GM12801 (cell line): ENCODE data around the gene APIP.

Experiments
- CTCF ChIP-seq: IDR thresholded peaks from one replicate; pipeline ENCODE4 v1.5.1; 2011; ENCODE audit warnings: control low read depth; ENCODE audit not compliant: insufficient read length; ENCODE audit errors: extremely low read depth

APIP gene, protein sequence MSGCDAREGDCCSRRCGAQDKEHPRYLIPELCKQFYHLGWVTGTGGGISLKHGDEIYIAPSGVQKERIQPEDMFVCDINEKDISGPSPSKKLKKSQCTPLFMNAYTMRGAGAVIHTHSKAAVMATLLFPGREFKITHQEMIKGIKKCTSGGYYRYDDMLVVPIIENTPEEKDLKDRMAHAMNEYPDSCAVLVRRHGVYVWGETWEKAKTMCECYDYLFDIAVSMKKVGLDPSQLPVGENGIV

GRCh38 chr11:34916015-34916842 is at the start of gene APIP, which contains the start of gene PDHX:
TSS of gene APIP (minus strand) at chr11:34916379. CDS start at chr11:34916284, 95 bp downstream.
TSS of gene PDHX (plus strand) at chr11:34916618. CDS start at chr11:34916656, 38 bp downstream.
- no peak for TF ChIP-seq CTCF

GRCh38 chr11:34964610-34965331 is 48.6 kb upstream of the APIP start:
- TF ChIP-seq CTCF = no peak

GRCh38 chr11:34963351-34963750 is 47.2 kb upstream of the APIP start:
- TF ChIP-seq CTCF = no peak

GRCh38 chr11:34962034-34962433 is 45.9 kb upstream of the APIP start:
- no peak for TF ChIP-seq CTCF

GRCh38 chr11:34960277-34960676 is 44.1 kb upstream of the APIP start:
- TF ChIP-seq CTCF = no peak

DNA sequence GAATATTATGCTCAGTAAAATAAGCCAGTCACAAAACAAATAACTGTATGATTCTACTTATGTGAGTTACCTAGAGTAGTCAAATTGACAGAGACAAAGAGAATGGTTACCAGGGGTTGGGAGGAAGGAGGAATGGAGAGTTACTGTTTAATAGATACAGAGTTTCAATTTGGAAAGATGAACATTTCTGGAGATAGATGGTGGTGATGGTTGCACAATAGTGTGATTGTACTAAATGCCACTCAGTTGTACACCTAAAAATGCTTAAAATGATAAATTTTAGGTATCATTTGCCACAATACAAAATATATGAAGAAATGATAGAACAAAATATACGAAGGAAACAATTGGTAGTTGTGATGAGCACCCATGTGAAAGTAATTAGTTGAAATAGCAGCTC is 43.6 kb upstream of the APIP start:
- TF ChIP-seq CTCF = no peak

GRCh38 chr11:34957606-34958005 is 41.4 kb upstream of the APIP start:
- no peak for TF ChIP-seq CTCF
